Dermis blood vessel endothelial cell (primary cell): Measurements from ENCODE around the gene ASB17. TPM values are rescaled to one million over a fixed set of nuclear protein-coding genes. Genes with fewer than 3 reads are reported as not detected.

Experiments used
- total RNA-seq: library from RNA; depleted of rRNA; stranded (reverse); fragments of >200 nt; gene quantifications from 2 replicates; pipeline ENCODE4 v1.2.3, GENCODE V29; 2014

Gene ASB17
- total RNA-seq, 1 donor from 2014 or later: not detected

Other genes starting within 250 kb of the ASB17 start
- gene ACADM, start 207.7 kb downstream of the ASB17 start, total RNA-seq: 47.0 and 57.8 TPM in 2 replicates
- gene RABGGTB, start 146.1 kb downstream of the ASB17 start, total RNA-seq: 76.0 and 79.6 TPM in 2 replicates
- 0.14 and 0.34 TPM in 2 replicates for gene MSH4, start 135.5 kb downstream of the ASB17 start, total RNA-seq
- 44.9 and 67.6 TPM in 2 replicates for gene ST6GALNAC3, start 142.3 kb upstream of the ASB17 start, total RNA-seq